ENCODE results near the gene NHLH1.

Gene NHLH1

GRCh38 chr1:160344241-160344640, 22.6 kb upstream of the NHLH1 start:
- no peak overlapping the region for H2AFZ ChIP-seq (ENCODE audit: low read length)
- H3K36me3 ChIP-seq (ENCODE audit: insufficient read depth, low read length), result peaks cover 47% of the 10 kb centered on the region
- no peak overlapping the region for H3K27ac ChIP-seq (ENCODE audit: low read depth, low read length, poor library complexity, severe bottlenecking)
- H3K4me1 ChIP-seq (ENCODE audit: insufficient read depth, low read length, severe bottlenecking), result peaks cover 44% of the 10 kb centered on the region
- no peaks in the 10 kb centered on the region for H3K9me3 ChIP-seq (ENCODE audit: low read length)
- H3K4me3 ChIP-seq (ENCODE audit: low read depth, low read length, poor library complexity, severe bottlenecking), result peak overlapping the region; percentile 98
- peaks cover 45% of the 10 kb centered on the region for H3K79me2 ChIP-seq (ENCODE audit: insufficient read depth, low read length)
- no peaks in the 10 kb centered on the region for H3K27me3 ChIP-seq (ENCODE audit: insufficient read depth, low read length)
- TF ChIP-seq, protein P1, sequence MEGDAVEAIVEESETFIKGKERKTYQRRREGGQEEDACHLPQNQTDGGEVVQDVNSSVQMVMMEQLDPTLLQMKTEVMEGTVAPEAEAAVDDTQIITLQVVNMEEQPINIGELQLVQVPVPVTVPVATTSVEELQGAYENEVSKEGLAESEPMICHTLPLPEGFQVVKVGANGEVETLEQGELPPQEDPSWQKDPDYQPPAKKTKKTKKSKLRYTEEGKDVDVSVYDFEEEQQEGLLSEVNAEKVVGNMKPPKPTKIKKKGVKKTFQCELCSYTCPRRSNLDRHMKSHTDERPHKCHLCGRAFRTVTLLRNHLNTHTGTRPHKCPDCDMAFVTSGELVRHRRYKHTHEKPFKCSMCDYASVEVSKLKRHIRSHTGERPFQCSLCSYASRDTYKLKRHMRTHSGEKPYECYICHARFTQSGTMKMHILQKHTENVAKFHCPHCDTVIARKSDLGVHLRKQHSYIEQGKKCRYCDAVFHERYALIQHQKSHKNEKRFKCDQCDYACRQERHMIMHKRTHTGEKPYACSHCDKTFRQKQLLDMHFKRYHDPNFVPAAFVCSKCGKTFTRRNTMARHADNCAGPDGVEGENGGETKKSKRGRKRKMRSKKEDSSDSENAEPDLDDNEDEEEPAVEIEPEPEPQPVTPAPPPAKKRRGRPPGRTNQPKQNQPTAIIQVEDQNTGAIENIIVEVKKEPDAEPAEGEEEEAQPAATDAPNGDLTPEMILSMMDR (IDR thresholded peaks at IDR 0.05; ENCODE audit: low read length), result no peak
- no peak for TF ChIP-seq EZH2 (IDR thresholded peaks at IDR 0.05; ENCODE audit: borderline replicate concordance, low read length)
- 0 out of 2 replicates have a peak, but pooled peaks cover 3% of the 10 kb centered on the region for H4K20me1 ChIP-seq (ENCODE audit: insufficient read depth, low read length)
- H3K4me2 ChIP-seq (ENCODE audit: low read length), result peak overlapping the region; percentile 84
- H3K9ac ChIP-seq (ENCODE audit: low read length), result peak overlapping the region; percentile 96
- H3K9me2 ChIP-seq (ENCODE audit: low read depth, low read length), result no peaks in the 10 kb centered on the region
- H3F3A ChIP-seq (ENCODE audit: insufficient read depth, low read length), result no peaks in the 10 kb centered on the region

DNA sequence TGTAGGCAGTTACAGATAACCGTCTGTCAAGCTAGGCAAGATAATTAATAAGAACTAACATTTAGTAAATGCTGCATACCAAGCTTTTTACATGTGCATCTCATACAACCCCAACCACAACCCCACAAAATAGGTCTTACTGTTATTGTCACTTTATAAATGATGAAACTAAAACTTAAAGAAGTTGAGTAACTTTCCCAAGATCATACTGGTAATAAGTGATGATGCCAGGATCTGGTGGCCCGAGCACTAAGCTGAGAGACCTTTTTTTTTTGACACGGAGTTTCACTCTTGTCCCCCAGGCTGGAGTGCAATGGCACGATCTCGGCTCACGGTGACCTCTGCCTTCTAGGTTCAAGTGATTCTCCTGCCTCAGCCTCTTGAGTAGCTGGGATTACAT, 21.9 kb upstream of the NHLH1 start:
- H3K4me3 ChIP-seq (ENCODE audit: low read depth, low read length, poor library complexity, severe bottlenecking), result no peak overlapping the region
- H3K9me2 ChIP-seq (ENCODE audit: low read depth, low read length), result no peaks in the 10 kb centered on the region
- H3K4me2 ChIP-seq (ENCODE audit: low read length), result no peak overlapping the region
- no peak overlapping the region for H3K27ac ChIP-seq (ENCODE audit: low read depth, low read length, poor library complexity, severe bottlenecking)
- no peak overlapping the region for H3K9ac ChIP-seq (ENCODE audit: low read length)
- H3K4me1 ChIP-seq (ENCODE audit: insufficient read depth, low read length, severe bottlenecking), result peaks cover 44% of the 10 kb centered on the region
- no peaks in the 10 kb centered on the region for H3K9me3 ChIP-seq (ENCODE audit: low read length)
- H3K36me3 ChIP-seq (ENCODE audit: insufficient read depth, low read length), result peaks cover 47% of the 10 kb centered on the region
- no peaks in the 10 kb centered on the region for H3K27me3 ChIP-seq (ENCODE audit: insufficient read depth, low read length)
- H3F3A ChIP-seq (ENCODE audit: insufficient read depth, low read length), result no peaks in the 10 kb centered on the region
- TF ChIP-seq EZH2 (IDR thresholded peaks at IDR 0.05; ENCODE audit: borderline replicate concordance, low read length), result no peak
- TF ChIP-seq, protein P1 (IDR thresholded peaks at IDR 0.05; ENCODE audit: low read length), result no peak
- H4K20me1 ChIP-seq (ENCODE audit: insufficient read depth, low read length), result 0 out of 2 replicates have a peak, but pooled peaks cover 3% of the 10 kb centered on the region
- H3K79me2 ChIP-seq (ENCODE audit: insufficient read depth, low read length), result peaks cover 43% of the 10 kb centered on the region
- H2AFZ ChIP-seq (ENCODE audit: low read length), result no peak overlapping the region

DNA sequence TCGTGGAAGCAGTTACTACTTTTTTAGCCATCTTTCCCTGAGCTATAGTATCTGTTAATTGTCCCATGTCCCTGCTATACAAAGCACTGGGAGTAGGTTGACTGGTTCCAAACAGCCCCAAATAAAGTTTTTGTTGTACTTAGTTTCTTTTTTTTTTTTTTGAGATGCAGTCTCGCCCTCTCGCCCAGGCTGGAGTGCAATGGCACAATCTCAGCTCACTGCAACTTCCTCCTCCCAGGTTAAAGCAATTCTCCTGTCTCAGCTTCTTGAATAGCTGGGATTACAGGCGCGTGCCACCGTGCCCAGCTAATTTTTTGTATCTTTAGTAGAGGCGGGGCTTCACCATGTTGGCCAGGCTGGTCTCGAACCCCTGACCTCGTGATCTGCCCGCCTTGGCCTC, 20.4 kb upstream of the NHLH1 start:
- Histone ChIP-seq H3K9ac (ENCODE audit: low read length) (no peak overlapping the region), H3K4me2 (ENCODE audit: low read length) (no peak overlapping the region)
- TF ChIP-seq, protein P1 (IDR thresholded peaks at IDR 0.05; ENCODE audit: low read length), result no peak
- no peak for TF ChIP-seq EZH2 (IDR thresholded peaks at IDR 0.05; ENCODE audit: borderline replicate concordance, low read length)

More for the DNA sequence above, 20.4 kb upstream of the NHLH1 start:
- Histone ChIP-seq H2AFZ (ENCODE audit: low read length) (no peak overlapping the region), H3K9me3 (ENCODE audit: low read length) (no peaks in the 10 kb centered on the region), H3K4me1 (ENCODE audit: insufficient read depth, low read length, severe bottlenecking) (peaks cover 38% of the 10 kb centered on the region), H3K9me2 (ENCODE audit: low read depth, low read length) (no peaks in the 10 kb centered on the region), H3K27me3 (ENCODE audit: insufficient read depth, low read length) (no peaks in the 10 kb centered on the region), H4K20me1 (ENCODE audit: insufficient read depth, low read length) (0 out of 2 replicates have a peak, but pooled peaks cover 3% of the 10 kb centered on the region), H3K79me2 (ENCODE audit: insufficient read depth, low read length) (peaks cover 27% of the 10 kb centered on the region), H3K36me3 (ENCODE audit: insufficient read depth, low read length) (peaks cover 54% of the 10 kb centered on the region), H3K27ac (ENCODE audit: low read depth, low read length, poor library complexity, severe bottlenecking) (peak overlapping the region; percentile 23), H3F3A (ENCODE audit: insufficient read depth, low read length) (no peaks in the 10 kb centered on the region), H3K4me3 (ENCODE audit: low read depth, low read length, poor library complexity, severe bottlenecking) (no peak overlapping the region)

Measured in OCI-LY1 (cell line).